Astrocyte (in vitro differentiated cells and primary cell): ENCODE results near the gene SMAD3.

Experiments used
- EZH2 ChIP-seq: IDR thresholded peaks from 2 replicates; pipeline ENCODE4 v1.6.1; 2012; ENCODE audit warnings: mild to moderate bottlenecking, low read length, inconsistent platforms; ENCODE audit not compliant: insufficient read depth
- TF ChIP-seq, protein P1 (sequence below): IDR thresholded peaks from 2 replicates; pipeline ENCODE4 v1.5.1; 2011; ENCODE audit warnings: low read depth, mild to moderate bottlenecking, inconsistent platforms, low read length, moderate library complexity; ENCODE audit not compliant: insufficient read depth

- TF ChIP-seq, protein P1, sequence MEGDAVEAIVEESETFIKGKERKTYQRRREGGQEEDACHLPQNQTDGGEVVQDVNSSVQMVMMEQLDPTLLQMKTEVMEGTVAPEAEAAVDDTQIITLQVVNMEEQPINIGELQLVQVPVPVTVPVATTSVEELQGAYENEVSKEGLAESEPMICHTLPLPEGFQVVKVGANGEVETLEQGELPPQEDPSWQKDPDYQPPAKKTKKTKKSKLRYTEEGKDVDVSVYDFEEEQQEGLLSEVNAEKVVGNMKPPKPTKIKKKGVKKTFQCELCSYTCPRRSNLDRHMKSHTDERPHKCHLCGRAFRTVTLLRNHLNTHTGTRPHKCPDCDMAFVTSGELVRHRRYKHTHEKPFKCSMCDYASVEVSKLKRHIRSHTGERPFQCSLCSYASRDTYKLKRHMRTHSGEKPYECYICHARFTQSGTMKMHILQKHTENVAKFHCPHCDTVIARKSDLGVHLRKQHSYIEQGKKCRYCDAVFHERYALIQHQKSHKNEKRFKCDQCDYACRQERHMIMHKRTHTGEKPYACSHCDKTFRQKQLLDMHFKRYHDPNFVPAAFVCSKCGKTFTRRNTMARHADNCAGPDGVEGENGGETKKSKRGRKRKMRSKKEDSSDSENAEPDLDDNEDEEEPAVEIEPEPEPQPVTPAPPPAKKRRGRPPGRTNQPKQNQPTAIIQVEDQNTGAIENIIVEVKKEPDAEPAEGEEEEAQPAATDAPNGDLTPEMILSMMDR: no peak
- TF ChIP-seq EZH2: no peak
Measured at GRCh38 chr15:67227431-67227830, 162.0 kb downstream of the SMAD3 start.
